Measurements from ENCODE around the gene USP12.

USP12 gene

GRCh38 chr13:27037171-27037570 is 134.4 kb downstream of the USP12 start:
- DNase-seq (ENCODE audit: low read depth in 2 of 2): no peak

GRCh38 chr13:27036236-27036981 is 135.2 kb downstream of the USP12 start:
- DNase-seq (ENCODE audit: low read depth in 2 of 2): no peak

- DNase-seq (ENCODE audit: low read depth in 2 of 2): no peak
These were observed 135.7 kb downstream of the USP12 start for GRCh38 chr13:27035892-27036235.

- no peak for DNase-seq (ENCODE audit: low read depth in 2 of 2)
These were observed 136.9 kb downstream of the USP12 start for GRCh38 chr13:27034678-27035111.

GRCh38 chr13:27028683-27029480 is 142.7 kb downstream of the USP12 start:
- no peak for DNase-seq (ENCODE audit: low read depth in 2 of 2)

GRCh38 chr13:27027086-27027667 is 144.4 kb downstream of the USP12 start:
- no peak for DNase-seq (ENCODE audit: low read depth in 2 of 2)

- DNase-seq (ENCODE audit: low read depth in 2 of 2): no peak
These were observed 145.2 kb downstream of the USP12 start for GRCh38 chr13:27026396-27026795.

- no peak for DNase-seq (ENCODE audit: low read depth in 2 of 2)
These were observed 146.7 kb downstream of the USP12 start for GRCh38 chr13:27024776-27025492.

GRCh38 chr13:27024074-27024461 is 147.5 kb downstream of the USP12 start:
- DNase-seq (ENCODE audit: low read depth in 2 of 2): no peak

GRCh38 chr13:27023385-27024073 is 148.1 kb downstream of the USP12 start:
- DNase-seq (ENCODE audit: low read depth in 2 of 2): no peak

- DNase-seq (ENCODE audit: low read depth in 2 of 2): no peak
These were observed 148.9 kb downstream of the USP12 start for GRCh38 chr13:27022571-27023311.

- no peak for DNase-seq (ENCODE audit: low read depth in 2 of 2)
These were observed 151.2 kb downstream of the USP12 start for GRCh38 chr13:27020415-27020814.

GRCh38 chr13:27018882-27019281 is 152.7 kb downstream of the USP12 start:
- DNase-seq (ENCODE audit: low read depth in 2 of 2): no peak

GRCh38 chr13:27018344-27018861 is 153.2 kb downstream of the USP12 start:
- no peak for DNase-seq (ENCODE audit: low read depth in 2 of 2)

- no peak for DNase-seq (ENCODE audit: low read depth in 2 of 2)
These were observed 154.7 kb downstream of the USP12 start for GRCh38 chr13:27016875-27017274.

Measured in stimulated activated CD4-positive, alpha-beta T cell treated with anti-CD3 and anti-CD28 coated beads, Interleukin-12 subunit alpha, Interleukin-12 subunit beta, amount 100 ng/mL, for 24 hours (primary cell).